CD4-positive, alpha-beta T cell treated with Interleukin-17A for 1 hour (primary cell): ENCODE measurements around the gene ATP8B3.

Experiments used
- DNase-seq: peaks from one replicate; pipeline ENCODE4 v3.0.0-alpha.2; 2020

Gene ATP8B3

GRCh38 chr19:1739960-1740629, 72.0 kb downstream of the ATP8B3 start:
- no peak for DNase-seq

- no peak for DNase-seq
Measured at GRCh38 chr19:1736927-1737326, 75.1 kb downstream of the ATP8B3 start.

- DNase-seq: no peak
Measured at GRCh38 chr19:1736280-1736679, 75.8 kb downstream of the ATP8B3 start.

GRCh38 chr19:1734321-1734966, 77.6 kb downstream of the ATP8B3 start:
- no peak for DNase-seq
